GM18858 (cell line): ENCODE data around the gene NPAS3.

Source experiments
- ATAC-seq: cut with Tn5 transposase; IDR thresholded peaks from one replicate; pipeline ENCODE4 v1.9.1; 2021; ENCODE audit not compliant: unreplicated experiment

The NPAS3 gene

DNA sequence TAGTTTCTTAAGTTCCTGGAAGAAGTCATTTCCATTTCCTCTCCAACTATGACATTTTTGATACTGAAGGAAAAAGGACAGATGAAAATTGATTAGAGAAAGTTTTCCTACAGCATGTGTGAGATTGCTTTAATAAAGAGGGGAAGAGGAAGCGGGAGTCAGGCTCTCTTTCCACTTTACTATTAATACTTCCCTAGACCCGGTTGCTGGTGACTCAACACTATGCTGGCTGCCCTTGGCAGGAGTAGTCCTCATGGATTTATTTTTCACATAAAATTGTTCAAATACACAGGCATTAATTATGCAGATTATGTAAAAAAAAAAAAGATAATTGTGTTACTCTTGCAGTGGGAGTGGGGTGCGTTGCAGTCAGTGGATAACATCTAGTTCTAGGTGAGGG is 718.8 kb downstream of the NPAS3 start:
- no peak for ATAC-seq

GRCh38 chr14:33660248-33660647 is 721.6 kb downstream of the NPAS3 start:
- ATAC-seq: no peak

DNA sequence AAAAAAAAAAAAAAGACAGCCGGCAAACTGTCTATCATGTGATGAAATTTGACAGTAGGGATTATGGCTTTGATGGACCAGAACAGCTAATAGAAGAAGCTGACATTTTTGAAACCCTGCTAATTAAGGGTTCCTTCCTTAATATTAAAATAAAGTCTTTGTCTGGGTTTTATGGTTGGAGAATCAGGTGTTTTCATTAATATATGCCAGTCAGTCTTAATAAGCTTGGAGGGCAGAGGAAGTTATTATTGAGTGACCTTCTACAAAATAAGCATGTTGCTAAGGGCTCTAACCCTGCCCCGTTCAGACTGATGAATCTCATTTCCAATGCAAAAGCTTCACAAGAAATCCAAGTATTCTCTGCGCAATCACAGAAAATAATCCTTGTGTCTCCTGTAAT is 722.4 kb downstream of the NPAS3 start:
- ATAC-seq: no peak

GRCh38 chr14:33668066-33668465 is 729.4 kb downstream of the NPAS3 start:
- ATAC-seq: no peak

- no peak for ATAC-seq
Measured at GRCh38 chr14:33669111-33669510, 730.4 kb downstream of the NPAS3 start.

DNA sequence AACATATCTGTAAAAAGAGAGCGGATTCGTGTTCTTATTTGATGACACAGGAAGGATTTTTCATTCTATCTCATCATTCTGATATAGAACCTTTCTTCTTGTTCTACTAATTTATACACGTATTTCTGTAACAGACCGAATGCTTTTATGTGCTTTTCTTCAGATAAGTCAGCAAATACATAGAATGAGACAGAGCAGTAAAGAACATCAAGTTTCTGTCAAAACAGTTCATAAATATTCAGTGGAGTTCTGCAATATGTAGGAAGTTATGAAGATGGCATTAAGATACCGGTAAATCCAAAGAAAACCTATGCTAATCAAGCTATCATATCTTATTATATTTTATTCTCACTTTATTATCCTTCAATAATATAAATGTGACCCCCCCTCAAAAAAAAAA is 731.6 kb downstream of the NPAS3 start:
- no peak for ATAC-seq

DNA sequence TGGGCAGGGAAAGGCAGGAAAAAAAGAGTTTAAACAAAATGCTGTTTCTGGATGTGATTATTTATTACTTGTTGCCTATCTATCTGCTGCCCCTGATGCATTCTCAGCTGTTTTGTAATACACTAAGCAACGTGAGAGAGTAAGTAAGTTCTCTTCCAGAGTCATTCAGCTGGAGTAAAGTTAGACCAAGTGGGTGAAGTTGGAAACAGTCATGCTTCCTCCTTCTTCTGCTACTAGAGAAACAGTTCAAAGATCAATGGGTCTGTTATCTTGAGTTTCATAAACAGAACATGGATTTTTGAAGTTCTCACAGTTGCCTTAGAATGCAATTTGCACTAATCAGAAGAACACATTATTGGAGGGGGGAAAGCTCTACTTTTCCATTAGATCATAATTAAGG is 732.9 kb downstream of the NPAS3 start:
- no peak for ATAC-seq

DNA sequence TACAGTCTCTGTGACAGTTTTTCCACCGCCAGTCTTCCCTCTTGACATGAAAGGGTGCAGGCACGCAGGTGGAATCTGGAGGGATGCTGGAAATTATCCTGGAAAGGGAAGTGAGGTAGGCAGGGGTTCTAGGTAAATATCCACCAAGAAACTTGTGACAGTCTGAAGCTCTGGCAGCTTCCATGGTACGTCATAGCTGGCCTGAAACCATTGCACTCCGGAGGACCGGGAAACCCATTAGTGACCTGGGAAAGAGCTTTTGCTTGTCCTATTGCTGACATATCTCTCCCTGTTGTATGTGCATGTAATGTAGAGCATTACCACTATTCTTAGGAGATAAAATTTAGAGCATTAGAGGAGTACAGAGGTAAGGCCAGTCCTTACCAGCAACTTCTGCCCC is 736.2 kb downstream of the NPAS3 start:
- no peak for ATAC-seq

- no peak for ATAC-seq
Measured at GRCh38 chr14:33675415-33676130, 736.9 kb downstream of the NPAS3 start.

- ATAC-seq: peak; percentile 55
Measured at GRCh38 chr14:33676135-33676566, 737.5 kb downstream of the NPAS3 start.

DNA sequence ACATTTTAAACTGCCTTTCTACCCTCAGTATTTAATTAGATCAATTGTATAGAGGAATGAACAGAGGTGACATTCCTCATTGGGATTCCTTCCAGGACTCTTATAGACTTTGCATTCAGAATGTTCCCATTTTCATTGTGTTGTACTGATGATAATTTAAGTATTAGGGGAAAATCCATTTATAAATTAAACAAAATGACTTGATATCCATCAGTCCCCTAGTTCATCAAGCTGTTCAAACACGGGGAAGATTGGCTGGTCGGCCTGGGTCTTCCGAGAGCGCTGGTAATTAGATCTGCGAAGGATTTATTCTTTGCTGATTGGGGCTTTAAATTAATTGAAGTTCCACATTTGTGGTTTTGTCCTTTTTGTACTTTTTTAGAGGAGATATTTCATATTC is 738.2 kb downstream of the NPAS3 start:
- no peak for ATAC-seq

- no peak for ATAC-seq
Measured at GRCh38 chr14:33678005-33678404, 739.3 kb downstream of the NPAS3 start.

DNA sequence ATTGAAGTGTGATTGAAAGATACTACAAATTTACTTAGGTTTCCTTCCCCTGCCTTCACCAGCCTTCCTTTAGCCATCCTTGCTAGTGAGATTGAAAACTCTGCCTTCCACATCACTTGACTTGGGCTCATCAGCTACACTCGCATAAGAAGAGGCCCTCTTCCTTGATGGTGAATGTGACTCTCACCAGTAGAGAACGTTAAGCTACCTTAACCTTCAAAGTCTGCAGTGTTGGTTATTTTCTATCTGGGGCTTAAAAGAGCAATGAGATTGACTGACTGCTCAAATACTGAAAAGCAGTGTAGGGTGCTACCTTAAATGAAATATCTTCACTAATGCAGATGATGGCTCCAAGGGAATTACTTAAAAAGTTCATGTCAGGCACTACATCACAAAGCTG is 740.3 kb downstream of the NPAS3 start:
- no peak for ATAC-seq

DNA sequence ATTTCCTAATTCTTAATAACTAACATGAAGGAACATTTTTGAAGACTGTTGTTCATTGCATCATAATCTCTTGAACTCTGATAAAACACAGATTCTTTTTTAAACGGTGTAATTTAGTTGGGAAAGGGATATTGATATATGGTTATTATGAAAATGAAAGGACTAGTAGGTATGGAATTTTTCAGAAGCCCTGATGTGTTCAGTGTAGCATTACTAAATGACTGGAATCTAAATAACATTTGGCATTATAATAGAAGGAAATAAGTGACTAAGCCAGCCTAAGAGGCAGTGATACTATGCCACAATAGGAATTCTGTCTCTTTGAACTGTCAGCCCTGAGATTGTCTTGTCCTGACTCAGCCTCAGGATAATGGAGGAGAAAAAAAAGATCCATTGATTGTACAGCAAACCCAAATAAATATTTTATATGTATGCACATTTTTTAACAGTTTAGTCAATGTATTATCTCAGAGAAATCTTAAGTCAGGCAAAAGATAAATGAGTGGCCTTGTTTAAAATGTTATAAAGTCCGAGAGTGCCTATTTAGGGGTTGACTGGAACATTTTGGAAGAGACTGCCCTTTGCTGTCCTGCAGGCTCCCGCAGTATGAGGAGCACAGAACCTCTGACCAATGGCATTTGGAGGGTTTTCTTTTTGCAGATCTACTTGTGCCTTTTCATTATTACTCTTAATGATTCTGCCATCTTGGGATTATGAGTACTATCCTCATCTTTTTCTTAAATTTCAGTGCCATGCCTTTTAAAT is 741.0 kb downstream of the NPAS3 start:
- ATAC-seq: no peak

- no peak for ATAC-seq
Measured at GRCh38 chr14:33680873-33681272, 742.2 kb downstream of the NPAS3 start.

GRCh38 chr14:33682760-33683159 is 744.1 kb downstream of the NPAS3 start:
- ATAC-seq: no peak

DNA sequence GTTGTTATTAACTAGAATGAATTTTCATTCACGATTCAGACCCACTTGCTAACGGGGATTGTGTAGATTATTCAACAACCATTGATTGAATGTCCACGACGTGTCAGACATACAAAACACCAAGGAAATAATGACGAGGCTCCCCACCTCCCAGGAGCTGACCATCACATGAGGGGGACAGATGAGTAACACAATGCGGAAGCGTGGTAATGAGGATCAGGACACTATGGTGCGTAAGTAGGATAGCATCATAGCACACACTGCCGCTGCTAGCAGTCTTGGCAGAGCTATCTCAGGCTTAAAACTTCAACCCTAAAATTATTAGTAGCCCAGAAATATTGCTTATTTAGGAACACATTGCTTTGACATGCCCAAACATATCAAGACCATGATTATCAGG is 746.3 kb downstream of the NPAS3 start:
- no peak for ATAC-seq

GRCh38 chr14:33685698-33686097 is 747.0 kb downstream of the NPAS3 start:
- ATAC-seq: no peak

- no peak for ATAC-seq
Measured at GRCh38 chr14:33686218-33686617, 747.5 kb downstream of the NPAS3 start.

GRCh38 chr14:33686856-33687255 is 748.2 kb downstream of the NPAS3 start:
- no peak for ATAC-seq

- ATAC-seq: no peak
Measured at GRCh38 chr14:33689680-33690079, 751.0 kb downstream of the NPAS3 start.

- no peak for ATAC-seq
Measured at GRCh38 chr14:33691907-33692306, 753.2 kb downstream of the NPAS3 start.

DNA sequence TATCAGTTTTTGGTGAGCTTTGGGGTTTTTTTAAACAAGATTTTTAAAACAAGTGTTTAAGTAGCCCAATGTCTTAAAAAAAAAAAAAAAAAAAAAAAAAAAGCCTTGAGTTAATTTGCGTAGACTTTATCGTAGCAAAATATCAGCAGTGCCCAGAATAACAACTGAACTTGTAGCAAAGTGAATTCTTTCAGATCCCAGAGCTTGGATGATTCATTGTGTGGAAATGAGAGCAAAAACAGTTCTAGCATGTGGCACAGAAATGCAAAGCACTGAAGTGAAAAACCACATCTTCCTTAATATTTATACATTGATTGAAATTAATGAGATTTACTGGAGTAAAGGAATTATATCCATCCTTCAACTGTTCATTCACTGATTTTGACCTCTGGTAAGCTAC is 754.1 kb downstream of the NPAS3 start:
- ATAC-seq: no peak
